Lung microvascular endothelial cell (primary cell): ENCODE measurements around the gene KNDC1. TPM values are rescaled to one million over a fixed set of nuclear protein-coding genes. Genes with fewer than 3 reads are reported as not detected.
"Not testable (repeated sequence)": the region's sequence is repeated elsewhere in the genome, so short reads cannot be mapped to it uniquely, and the experiment has no call there.

Experiments used
- DNase-seq, 2 donors: peaks; one replicate each; pipeline versions ENCODE4 v3.0.0 to v3.0.0-alpha.2; 2010; ENCODE audit warnings: low read depth in 2 of 2
- total RNA-seq: library from RNA; depleted of rRNA; stranded (reverse); fragments of >200 nt; gene quantifications from 2 replicates; pipeline ENCODE4 v1.2.1, GENCODE V29; 2014

The KNDC1 gene
- total RNA-seq, 1 donor from 2014 or later, result 0.20 TPM

DNA sequence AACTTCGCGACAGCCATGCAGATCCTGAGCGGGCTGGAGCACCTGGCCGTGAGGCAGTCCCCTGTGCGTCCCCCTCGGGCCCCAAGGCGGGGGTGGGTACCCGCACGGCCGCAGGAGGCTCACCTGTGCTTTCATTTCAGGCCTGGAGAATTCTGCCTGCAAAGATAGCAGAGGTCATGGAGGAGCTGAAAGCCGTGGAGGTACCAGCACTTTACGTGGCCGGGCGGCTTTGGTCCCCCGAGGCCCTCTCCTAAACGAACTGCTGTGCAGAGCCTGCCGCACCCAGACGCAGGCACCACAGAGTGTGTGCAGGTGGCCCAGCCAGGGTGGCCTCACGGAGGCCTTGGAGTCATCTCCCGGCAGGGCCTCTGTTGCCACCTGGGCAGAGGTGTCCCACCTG, 58.9 kb downstream of the KNDC1 start:
- no peak for DNase-seq

DNA sequence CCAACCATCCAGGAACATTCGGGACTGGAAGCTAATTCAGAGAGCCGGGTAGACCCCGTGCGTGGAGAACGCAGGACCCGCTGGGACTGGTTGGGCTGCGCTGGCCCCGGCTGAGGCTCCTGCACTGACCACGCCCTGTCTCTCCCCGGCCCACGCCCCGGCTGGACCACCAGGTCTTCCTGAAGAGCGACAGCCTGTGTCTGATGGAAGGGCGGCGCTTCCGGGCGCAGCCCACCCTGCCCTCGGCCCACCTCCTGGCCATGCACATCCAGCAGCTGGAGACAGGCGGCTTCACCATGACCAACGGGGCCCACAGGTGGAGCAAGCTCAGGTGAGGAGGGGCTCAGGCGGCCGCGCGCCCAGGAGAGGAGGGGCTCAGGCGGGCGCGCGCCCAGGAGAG, 59.8 kb downstream of the KNDC1 start:
- no peak for DNase-seq

DNA sequence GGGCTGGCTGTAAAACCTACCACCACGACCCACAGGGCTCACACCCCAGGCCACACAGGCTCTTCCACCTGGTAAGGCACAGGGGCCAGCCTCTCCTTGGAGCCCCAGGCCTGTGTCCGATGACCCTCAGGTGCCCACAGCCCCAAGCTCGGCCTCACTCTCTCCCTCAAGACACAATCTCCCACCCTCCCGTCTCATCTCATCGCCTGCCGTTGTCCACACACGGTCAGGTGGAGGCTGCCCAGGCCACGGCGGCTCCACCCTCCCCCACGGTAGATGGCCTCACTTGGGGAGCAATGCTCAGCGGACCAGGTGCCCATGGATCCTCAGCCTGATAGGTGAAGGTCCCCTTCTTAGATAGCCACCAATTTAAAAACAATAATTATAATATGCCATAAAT, 61.3 kb downstream of the KNDC1 start:
- no peak for DNase-seq

DNA sequence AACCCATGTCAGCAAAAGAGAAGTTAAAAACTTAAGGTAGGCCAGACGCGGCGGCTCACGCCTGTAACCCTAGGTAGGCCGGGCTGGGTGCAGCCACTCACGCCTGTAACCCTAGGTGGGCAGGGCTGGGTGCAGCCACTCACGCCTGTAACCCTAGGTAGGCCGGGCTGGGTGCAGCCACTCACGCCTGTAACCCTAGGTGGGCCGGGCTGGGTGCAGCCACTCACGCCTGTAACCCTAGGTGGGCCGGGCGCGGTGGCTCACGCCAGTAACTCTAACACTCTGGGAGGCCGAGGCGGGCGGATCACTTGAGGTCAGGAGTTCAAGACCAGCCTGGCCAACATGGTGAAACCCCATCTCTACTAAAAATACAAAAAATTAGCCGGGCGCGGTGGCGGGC, 61.7 kb downstream of the KNDC1 start:
- not testable (repeated sequence) for DNase-seq

DNA sequence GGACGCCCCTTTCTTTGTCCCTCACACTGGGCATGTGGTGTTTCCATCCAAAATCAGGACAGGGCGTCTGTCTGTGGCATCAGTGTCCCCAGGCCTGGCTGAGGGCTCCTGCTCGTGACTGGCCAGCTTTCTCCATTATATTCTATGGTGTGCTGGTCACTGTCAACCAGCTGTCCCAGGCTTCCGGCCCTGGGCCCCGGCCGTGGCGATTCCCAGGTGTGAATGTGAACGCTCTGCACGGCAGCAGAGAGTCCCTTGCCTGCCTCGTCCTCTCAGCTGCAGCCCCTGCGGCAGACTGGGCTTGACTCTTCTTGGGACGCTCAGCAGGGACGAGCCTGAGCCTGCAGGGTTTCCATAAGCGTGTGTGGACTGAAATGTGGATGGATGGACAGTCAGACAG, 64.1 kb downstream of the KNDC1 start:
- no peak for DNase-seq

DNA sequence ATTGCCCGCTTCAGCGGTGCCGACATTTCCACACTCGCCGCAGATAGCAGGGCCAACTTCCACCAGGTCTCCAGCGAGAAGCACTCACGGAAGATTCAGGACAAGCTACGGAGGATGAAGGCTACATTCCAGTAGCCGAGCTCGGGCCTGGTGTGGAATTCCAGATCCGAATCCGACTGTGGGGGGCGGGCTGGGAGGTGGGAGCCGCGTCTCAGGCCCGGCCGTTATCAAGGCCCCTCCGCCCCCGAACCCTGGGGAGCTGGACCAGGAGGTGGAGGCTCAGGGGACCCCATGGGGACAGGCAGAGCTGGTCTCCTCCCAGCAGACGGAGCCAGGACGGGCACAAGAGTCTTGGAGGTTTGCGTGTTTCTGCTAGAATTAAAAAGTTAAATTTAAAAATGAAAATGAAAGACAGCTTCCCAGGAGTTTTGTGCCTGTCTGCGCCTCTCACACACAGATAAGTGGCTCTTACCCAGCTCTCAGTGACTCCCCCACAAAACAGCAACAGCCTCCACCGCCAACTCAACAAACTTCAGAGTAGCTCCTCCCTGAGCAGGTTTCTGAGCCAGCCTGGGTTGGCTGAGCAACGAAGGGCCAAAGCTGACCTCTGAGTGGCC, 64.8 kb downstream of the KNDC1 start:
- DNase-seq, result no peak

DNA sequence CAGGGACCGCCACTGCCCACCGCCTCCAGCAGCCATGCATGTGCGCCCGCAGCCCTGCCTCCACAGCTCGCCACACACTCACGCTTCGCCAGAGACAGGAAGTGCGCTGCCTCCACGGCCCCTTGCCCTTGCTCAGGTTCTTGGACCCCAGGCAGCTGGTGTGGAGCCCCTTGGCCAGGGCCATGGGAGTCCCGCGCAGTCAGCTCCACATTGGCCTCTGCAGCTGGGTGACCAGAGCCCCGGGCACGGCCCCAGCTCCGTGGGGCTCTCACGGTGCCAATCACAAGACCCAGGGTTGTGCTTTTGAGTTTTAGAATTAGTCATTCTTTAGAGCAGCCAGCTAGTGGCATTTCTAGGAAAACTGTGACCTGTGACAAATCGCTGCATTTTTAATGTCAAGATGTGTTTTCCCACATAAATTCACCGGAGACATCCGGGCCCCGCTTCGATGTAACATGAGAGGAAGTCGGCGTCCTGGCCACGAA, 65.7 kb downstream of the KNDC1 start:
- DNase-seq, result no peak

DNA sequence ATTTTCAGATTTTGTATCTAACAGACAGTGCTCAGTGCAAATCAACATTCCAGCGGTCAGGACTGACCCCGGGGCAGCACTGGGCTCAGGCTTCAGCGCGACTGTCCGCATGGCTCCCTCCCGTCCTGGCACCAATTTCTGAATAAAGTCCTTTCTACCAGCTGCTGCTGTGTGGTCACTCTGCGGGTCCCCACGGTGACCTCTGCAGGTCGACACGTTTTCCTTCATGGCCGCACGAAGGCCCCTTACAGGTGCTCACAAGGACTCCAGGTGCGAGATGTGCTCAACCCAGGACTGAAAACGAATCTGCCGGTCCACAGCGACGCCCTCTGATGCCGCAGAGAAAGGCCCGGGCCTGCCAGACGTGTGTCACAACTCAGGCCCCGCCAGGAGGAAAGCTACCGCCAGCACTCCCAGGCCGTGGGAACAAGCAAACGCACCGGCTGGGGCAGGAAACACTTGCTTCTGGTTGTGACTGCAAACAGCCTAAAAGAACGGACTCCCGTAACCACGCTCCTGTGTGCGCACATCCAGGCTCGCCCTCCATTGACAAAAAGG, 66.3 kb downstream of the KNDC1 start:
- DNase-seq, result peak in 1 of 2 donors; percentile 47

DNA sequence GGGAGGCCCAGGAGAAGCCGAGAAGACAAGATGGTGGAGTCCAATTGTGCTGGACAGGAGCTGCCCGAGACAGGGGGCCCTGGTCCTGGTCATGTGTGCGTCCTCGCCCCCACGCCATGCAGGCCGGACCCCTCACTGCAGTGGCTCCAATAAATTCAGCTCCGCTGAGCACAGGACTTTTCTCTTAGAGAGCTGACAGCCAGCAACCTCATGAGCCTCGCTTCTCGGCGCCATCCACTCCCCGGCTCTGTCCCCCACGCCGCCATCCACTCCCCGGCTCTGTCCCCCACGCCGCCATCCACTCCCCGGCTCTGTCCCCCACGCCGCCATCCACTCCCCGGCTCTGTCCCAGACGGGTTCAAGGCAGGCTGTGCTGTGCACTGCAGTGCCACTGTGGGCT, 67.2 kb downstream of the KNDC1 start:
- no peak for DNase-seq

DNA sequence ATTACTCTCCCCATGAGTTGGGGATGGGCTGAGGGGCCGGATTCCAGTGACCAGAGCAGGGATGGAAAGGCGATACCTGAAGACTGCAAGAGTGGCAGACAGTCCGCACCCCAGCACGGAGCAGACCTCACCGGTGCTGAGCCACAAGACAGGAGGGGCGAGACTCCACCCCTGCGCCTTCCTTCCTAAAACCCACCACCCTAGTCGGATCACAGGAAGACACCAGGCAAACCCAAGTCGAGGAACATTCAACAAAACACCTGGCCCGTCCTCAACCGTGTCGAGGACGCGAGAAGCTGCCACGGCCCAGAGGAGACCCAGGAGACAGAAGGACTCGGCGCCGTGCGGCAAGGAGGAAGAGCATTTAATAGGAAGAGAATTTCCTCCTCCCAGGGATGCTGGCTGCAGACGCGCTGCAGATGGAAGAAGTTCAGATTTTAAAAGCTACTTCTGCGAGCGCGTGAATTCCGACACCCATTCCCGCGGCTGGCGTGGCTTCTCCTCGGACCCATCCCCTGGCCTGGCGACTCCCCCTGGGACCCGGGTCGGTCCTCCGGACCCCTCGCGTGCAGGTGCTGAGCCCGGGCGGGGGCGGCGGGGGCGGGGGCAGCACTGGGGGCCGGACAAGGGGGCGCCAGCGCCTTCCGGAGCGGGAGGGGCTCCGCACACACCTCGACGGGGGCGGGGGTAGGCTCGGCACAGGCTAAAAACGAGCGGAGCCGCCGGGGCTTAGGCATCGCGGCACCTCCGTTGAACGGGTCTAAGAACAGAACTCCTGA, 69.4 kb downstream of the KNDC1 start:
- DNase-seq, result no peak

DNA sequence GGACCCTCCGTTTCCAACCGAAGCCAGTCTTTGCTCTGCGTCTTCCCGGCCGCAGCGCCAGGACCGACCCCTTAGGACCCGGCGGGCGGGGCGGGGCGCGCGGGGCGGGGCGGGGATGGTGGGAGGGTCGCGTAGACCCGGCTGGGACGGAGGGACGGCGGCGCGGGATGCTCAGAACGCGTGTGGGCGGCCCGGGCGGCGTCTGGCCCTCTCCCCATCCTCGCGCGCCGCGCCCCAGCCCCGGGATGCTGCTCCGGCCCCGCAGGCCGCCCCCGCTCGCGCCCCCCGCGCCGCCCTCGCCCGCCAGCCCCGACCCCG, 70.0 kb downstream of the KNDC1 start, which contains the start of gene UTF1:
UTF1 (plus strand) TSS at position 174 of the 318 bp plus-strand sequence; CDS start at position 246, 72 bp downstream.
- no peak for DNase-seq

DNA sequence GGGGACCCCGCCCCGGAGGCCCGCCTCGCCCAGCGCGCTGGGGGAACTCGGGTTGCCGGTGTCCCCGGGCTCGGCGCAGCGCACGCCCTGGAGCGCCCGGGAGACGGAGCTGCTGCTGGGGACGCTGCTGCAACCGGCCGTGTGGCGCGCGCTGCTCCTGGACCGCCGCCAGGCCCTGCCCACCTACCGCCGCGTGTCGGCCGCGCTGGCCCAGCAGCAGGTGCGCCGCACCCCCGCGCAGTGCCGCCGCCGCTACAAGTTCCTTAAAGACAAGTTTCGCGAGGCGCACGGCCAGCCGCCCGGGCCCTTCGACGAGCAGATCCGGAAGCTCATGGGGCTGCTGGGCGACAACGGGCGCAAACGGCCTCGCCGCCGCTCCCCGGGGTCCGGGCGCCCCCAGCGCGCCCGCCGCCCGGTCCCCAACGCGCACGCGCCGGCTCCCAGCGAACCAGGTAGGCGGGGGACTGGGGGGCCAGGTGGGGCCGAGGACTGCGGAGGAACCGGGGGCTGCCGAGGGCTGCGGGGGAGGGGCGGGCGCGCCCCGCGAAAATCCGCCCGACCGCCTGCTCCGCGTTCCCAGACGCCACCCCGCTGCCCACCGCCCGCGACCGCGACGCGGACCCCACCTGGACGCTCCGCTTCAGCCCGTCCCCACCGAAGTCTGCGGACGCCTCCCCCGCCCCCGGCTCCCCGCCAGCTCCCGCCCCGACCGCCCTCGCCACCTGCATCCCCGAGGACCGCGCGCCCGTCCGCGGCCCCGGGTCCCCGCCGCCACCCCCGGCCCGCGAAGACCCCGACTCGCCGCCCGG, 70.6 kb downstream of the KNDC1 start:
- peak in 1 of 2 donors; percentile 16 for DNase-seq

DNA sequence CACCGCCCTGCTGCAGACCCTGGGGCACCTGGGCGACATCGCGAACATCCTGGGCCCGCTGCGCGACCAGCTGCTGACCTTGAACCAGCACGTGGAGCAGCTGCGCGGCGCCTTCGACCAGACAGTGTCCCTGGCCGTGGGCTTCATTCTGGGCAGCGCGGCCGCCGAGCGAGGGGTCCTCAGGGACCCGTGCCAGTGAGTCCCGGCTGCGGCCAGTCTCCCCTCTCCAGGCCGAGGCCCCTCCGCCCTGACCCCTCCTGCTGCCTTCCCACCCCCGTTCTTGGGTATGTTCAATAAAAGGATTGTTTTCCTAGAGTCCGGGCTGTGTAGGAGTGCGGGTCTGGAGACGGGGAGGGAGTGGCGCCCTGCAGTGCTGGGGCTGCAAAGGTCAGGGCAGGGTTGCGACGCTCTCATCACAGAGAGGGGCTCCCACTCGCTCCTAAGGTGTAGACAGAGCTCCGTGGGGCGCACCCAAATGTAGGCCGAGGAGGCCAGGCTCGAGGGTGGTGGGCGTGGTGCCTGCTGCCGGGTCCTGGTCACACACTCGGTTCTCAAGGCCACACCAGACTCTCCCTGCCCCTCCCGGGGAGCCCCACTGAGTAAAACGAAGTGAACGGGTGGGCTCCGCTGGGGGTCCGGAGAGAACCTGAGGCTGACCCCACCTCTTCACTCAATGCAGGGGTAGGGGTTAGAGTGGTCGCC, 71.4 kb downstream of the KNDC1 start:
- no peak for DNase-seq

DNA sequence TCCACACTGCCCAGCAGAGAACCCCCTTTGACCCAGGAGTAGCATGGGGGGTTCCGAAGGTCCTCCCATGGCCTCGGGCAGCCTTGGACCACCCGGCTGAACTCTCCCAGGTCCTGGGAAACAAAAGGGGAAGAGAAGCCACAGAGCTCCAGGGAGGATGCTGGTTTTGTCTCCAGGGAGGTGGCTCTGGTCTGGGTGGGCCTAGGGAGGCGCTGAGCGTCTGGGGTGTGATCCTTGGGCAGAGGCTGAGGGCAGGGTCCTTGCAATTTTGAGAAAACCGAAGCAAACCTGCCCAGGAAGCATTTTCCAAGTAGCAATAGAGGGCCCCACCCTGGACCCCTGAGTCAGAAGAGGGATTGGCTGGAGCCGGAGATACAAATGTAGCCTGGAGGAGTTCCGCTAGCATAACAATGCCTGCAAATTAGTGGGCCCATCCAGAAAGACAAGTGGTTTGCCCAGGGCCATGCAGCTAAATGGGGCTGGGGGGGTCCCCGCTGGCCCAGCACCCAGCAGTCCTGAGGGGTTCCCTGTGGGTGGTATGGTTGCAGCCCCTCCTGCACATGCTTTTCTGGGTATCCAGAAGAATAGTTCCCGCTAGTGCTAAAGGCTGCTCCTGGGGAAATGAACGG, 72.0 kb downstream of the KNDC1 start:
- DNase-seq, result no peak

DNA sequence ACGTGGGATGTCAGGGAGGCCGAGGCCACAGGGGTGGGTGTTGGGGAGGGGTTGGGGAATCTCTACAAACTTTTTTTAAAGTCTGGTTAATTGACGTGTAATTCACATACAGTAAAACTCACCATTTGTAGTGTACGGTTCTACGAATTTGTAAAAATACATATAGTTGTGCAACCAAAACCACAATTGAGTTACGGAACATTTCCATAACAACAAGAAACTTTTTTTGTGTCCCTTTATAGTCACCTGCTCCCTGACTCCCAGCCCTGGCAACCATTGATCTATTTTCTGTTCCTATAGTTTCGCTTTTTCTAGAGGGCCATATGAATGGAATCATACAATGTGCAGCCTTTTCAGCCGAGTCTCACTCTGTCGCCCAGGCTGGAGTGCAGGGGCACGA, 74.8 kb downstream of the KNDC1 start:
- DNase-seq, result not testable (repeated sequence)

DNA sequence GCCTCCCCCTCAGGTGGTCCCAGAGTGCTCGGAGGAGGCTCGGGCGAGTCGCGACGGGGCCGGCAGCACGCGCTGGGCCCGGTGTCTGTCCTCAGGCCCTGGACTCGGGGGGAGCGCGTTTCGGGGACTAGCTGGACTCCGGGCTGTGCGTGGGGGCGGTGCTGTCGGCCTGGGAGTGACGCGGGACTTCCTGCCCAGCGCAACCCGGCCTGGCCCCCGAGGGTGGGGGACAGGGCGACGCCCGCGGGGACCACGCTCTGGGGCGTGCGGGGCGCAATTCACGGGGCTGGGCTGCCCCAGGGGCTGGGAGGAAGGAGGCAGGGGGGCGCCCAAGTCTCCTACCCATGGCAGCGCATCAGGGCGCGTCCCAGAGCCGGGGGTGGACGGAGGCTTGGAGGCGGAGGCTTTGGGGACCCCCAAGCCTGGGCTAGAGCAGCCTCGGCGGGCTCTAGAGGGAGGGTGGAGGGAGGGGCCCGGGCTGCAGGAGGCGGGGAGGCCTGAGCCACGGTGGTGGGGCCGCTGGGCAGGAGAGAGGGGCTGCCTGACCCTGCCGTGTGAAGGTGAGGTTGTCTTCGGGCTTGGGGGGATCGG, 75.3 kb downstream of the KNDC1 start:
- no peak for DNase-seq

DNA sequence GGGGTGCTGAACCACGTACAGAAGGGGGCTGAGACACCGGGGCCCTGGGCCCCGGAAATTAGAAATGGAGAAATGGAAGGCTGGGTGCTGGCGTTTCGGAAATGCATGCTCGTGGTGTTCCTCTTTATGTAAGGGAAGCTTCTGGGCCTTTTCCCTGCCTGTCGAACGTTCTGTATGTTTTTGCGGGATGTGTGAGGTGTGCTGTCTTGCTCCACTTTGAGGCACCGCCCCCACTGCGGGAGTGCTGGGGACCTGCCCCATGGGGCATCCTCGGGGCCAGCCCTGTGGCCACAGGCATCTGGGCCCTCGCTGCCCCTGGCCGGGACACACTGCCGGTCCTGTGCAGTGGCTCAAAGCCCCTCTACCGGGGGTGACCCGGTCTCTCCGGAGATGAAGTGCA, 75.9 kb downstream of the KNDC1 start:
- no peak for DNase-seq

DNA sequence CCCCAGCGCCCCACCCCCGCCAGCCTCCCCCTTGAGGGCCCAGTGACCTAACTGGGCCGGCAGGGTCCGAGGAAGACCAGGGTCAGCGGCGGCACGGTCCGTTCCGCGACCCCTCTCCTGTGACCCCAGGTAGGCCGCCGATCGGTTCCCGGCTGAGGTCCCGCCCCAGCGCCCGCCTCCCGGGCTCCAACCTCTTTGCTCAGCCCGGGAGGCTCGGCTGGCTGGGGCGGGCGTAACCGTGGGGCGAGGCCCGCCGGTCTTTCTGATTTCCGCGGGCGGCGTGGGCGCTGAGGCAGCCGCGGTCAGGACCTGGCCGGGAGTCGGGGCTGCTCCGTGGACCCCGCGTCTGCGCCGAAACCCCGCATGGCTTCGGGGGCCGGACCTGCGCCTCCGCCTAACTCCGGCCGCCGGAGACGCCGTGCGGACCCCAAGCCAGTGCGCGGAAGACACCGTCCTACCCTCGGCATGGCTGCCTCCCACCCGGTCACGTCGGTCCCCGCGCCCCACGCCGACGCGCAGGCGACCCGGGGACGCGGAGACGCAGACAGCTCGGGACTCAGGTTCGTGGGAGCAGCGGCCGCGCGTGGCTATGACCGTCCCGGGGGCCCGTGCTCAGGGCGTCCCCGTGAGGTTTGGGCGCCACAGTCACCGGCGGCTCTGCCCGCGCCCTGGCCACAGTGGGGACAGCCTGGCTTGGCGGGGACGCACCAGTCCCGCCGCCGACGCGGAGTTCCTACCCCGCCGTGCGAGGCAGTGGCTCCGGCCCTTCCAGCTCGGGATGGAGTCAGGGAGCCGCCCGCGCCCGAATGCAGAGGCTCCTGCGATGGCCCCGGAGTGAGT, 76.6 kb downstream of the KNDC1 start:
- no peak for DNase-seq

DNA sequence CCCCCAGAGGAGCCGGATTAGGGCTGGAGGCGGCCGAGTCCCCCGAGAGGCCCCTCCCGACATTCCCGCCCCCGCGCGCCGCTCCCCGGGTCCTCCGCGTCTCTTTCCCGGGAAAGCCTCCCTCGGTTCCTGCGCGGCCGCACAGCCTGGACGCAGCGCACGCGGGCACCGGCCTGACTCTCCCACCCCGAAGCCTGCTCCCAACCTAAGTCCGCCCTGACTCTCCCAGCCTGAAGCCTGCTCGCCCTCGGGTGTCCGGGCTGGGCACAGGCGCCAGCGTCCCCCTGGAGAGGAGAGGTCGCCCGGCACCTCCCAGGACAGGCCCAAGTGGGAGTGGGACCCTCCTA, 77.2 kb downstream of the KNDC1 start:
- DNase-seq, result no peak
